GM19324 (cell line): ENCODE results near the gene RHEB.

ENCODE experiments used
- ATAC-seq: cut with Tn5 transposase; IDR thresholded peaks from one replicate; pipeline ENCODE4 v1.9.1; 2021; ENCODE audit warnings: mild to moderate bottlenecking, moderate library complexity; ENCODE audit not compliant: unreplicated experiment, low FRiP score

Gene RHEB

DNA sequence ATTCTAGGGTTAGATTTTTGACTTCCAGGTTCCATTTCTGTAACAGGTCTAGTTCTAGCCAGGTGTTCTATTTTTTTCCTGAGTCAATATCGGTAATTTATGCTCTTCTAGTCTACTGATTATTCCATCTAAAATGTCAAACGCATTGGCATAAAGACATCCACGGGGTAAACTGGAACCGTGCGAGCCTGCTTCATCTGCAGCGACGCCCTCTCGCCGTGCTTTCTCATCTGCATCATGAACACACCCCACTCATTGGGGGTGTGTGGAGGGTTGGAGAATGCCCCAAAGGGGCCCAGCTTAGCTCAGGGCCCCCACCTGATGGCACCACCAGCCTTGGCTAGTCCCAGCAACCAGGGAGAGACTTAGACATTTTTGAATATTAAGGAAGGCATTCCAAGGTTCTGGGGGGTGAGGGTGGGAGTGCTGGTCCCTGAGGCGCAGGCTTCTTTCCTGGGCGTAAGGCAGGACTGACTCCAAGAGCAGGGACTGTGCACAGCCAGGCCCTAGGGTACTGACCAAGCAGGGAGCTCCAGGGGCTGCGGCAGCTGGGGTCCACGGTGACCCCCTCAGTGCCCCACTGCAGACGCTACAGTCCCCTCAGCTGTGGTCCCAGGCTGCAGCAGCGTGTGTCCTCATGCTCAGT is 66.9 kb downstream of the RHEB start:
- ATAC-seq, result no peak

- ATAC-seq, result no peak
These were observed 67.8 kb downstream of the RHEB start for GRCh38 chr7:151451626-151452571.

- no peak for ATAC-seq
These were observed 68.5 kb downstream of the RHEB start for GRCh38 chr7:151451156-151451555.

DNA sequence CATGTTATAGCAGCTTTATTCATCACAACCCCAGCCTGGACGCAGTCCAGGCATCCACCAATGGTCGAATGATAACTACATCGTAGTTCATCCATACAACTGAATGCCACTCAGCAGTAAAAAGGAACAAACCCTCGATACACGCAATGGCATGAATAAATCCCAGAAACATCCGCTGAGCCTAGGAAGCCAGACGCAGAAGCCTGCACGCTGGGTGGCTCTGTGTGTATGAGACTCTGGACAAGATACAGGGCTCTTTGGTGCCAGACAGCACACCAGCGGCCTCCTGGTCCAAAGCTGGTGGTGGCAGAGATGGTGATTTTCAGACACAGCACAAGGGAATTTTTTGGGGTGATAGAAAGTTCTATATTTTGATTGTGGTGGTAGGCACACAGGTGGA is 69.7 kb downstream of the RHEB start:
- no peak for ATAC-seq

- ATAC-seq, result no peak
These were observed 71.1 kb downstream of the RHEB start for GRCh38 chr7:151448261-151449252.

GRCh38 chr7:151447901-151448260 is 71.8 kb downstream of the RHEB start:
- ATAC-seq, result no peak

DNA sequence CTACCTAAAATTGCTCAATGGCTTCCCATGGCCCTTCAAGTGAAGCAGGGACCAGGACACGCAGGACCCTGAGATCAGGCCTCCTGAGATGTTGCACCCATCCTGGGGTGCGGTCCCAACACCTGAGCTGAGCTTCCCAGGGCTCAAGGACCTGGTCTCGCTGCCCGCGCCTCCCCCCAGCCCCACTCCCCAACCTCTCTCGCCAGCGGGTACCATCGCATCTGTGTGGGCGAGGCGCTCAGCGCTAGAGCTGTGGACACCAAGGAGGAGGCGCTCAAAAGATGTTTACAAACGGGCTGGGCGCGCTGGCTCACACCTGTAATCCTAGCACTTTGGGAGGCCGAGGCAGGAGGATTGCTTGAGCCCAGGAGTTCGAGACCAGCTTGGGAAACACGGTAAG is 72.4 kb downstream of the RHEB start:
- ATAC-seq, result no peak

DNA sequence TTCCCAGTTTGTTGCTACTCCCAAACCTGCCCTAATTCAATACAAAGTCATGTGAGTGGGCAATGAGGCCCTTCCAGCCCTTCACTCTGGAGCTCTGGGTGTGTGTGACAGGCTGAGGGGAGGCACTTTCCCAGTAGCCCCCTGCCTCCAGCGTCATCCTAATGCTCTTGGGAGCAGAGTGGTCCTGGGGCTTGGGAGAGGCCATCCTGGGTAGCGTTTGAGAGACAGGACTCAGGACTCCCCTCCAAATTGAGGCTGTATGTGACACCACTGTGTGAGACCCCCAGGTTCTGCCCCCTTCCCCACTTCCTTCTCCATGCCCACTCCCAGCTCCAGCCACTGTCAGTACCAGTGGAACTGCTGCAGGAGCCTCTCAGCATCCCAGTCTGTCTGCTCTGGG is 73.3 kb downstream of the RHEB start:
- no peak for ATAC-seq

DNA sequence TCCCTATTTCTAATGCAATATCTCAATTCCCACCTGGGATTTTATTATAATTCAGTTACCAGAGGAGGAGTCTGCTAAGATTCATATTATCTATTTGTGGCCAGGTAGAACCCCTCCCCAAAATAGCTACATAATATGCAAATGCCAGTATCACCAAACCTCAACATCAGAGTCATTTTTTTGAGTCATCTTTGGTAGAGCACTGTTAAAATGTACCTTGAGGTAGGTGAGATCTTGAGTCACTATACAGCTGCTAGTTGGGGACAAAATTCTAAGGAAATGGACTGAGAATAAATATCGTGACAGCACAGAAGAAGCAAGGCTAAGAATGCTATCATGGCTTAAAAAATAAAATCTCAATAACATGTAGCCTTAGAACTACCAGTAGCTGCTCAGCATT is 75.1 kb downstream of the RHEB start:
- ATAC-seq, result no peak

- no peak for ATAC-seq
These were observed 76.8 kb downstream of the RHEB start for GRCh38 chr7:151442776-151443496.

DNA sequence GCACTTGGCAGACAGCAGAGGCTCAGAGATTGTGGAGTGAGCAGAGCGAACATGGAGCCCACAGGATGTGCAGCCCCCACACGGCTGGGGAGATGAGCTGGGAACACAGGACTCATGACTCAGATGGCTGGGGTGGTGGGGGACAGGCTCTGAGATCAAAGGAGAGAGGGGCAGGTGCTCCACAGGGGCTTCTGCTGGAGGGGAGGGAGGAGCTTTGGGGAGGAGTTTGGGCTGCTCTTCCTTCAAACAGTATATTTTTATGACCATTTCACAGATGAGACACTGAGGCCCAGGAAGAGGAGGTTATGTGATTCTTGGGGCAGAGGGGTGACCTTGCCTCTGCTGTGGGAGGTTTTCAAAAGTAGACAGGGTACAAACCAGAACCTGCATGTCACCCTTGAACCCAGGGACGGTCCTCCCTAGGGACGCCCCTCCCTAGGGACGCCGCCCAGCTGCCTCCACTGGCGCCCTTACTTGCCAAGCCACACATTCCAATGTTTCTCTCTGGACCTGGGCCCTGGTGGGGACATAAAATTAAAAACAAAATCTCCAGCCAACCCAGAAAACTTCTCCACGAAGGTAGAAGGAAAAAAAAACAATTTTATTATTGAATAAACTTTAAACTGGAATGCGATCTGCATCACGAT is 78.8 kb downstream of the RHEB start:
- no peak for ATAC-seq

DNA sequence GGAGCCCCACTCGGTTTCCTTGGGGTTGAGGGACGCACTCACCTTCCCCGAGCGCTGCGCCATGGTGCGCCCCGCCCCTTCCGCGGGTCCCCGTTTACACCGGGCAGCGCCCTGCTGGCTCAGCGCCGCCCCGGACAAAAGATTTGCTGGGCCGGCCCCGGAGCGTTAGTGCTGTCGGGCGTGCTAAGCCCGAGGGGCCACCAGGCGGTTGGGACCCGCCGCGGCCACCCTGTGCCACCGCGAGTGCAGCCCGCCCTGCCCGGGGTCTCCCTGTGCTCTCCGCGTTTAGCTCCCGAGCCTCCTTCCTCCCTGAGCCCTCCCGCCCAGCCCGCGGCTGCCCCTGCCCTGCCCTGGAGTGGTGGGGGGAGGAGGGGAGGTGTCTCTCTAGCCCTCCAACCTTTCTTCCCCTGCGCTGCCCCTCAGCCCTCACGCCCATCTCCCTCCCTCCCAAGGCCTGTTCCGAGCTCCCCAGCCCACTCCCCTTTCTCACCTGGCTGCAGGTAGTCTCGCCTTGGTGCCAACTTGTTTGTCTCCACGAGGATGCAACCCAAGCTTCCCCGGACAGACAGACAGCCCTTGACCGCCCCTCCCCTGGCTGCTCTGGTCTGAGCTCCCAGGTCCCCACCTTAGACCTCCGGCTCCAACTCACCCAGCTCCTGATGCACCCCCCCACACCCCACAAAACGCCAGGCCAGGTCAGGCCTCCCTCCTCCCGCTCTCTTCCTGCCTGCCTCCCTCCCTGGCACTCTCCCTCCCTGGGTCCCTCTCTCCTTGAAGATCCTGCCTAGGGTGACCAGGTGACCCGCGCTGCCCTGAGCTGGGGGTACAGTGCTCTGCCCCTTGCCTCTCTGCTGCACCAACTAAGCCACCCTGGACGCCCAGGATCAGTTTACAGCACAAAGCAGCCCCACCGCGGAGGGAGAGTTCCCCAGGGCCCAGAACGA is 79.6 kb downstream of the RHEB start, which contains the start of gene CRYGN:
Gene CRYGN, minus strand, starts transcription at position 287 of the 944 bp plus-strand sequence. Its CDS starts 224 bp downstream, at position 63.
- no peak for ATAC-seq

DNA sequence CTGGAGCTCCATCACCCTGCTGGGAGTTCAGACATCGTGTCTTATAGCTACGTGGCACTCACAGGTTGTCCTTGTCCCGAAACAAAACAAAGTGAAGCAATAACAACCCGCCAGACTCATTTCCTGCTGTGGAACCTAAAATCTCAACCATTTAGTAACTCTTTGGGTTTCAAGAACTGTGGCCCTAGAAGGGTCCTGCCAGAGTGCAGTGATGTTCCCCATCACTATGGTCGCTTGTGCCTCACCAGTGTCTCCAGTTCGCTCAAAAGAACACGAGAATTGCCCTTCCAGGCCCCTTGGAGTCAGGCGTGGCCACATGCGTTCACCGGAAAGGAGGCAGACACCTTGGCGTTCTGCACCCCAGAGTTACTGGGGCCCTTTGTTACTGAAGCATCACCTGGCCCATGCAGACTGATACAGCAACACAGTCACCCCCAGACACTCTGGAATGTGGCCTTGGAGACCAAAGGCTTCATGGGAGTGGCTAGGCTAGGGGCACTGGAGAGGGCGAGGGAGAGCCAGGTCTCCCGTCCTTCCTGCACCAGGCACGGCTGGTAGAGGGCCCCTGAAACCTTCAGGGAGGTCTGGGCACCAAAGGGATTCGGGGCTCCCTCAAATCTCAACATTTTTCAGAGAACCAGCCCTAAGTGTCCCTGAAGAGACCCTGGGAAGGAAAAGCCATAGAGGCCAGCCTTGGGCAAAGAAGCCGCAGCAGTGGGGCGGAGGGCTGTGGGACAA is 80.7 kb downstream of the RHEB start:
- no peak for ATAC-seq

- ATAC-seq, result no peak
These were observed 81.7 kb downstream of the RHEB start for GRCh38 chr7:151437866-151438516.

GRCh38 chr7:151437159-151437553 is 82.5 kb downstream of the RHEB start:
- no peak for ATAC-seq

GRCh38 chr7:151436446-151437158 is 83.1 kb downstream of the RHEB start:
- ATAC-seq, result no peak

DNA sequence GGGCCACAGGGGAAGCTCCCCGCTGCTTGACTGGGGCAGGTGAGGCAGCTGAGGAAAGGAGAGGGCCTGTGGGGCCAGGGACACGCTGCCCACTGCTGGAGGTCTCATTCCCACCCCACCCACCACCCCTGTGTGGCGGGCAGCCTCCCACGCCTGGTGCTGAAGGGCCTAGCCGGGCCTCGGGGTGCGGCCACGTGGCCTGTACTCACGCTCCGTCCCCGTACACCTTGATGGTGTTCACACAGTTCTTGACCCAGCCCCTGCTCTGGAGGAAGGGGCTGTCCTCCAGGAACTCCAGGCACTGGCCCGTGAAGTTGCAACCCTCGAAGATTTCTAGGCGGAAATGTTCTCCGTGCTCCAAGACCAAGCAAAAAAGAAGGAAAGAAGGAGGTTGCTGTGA is 83.7 kb downstream of the RHEB start:
- ATAC-seq, result no peak
